Adrenal gland (tissue), 5 donors: Measurements from ENCODE around the gene EDA2R.

ENCODE experiments used
- POLR2A ChIP-seq, 2 donors: fragments of 450-650 bp; IDR thresholded peaks; one replicate each; pipeline ENCODE4 v1.6.1; 2017; ENCODE audit warnings: antibody characterized with exemption in 2 of 2, mild to moderate bottlenecking in 2 of 2, moderate library complexity in 1 of 2
- TF ChIP-seq, protein P1 (sequence below), 6 experiments: fragments of 450-650 bp in 4 of 6; fragments of 200-600 bp in 2 of 6; sonication (generic) in 1 of 6; IDR thresholded peaks; 1 replicate in 5 of 6; 2 replicates in 1 of 6; pipeline versions ENCODE4 v1.5.1 to v1.8.0; 2016 to 2021; ENCODE audit warnings: antibody characterized with exemption in 6 of 6, mild to moderate bottlenecking in 2 of 6, moderate library complexity in 1 of 6
- donor health status: DM: no; HTN: no; CAD: no.

DNA sequence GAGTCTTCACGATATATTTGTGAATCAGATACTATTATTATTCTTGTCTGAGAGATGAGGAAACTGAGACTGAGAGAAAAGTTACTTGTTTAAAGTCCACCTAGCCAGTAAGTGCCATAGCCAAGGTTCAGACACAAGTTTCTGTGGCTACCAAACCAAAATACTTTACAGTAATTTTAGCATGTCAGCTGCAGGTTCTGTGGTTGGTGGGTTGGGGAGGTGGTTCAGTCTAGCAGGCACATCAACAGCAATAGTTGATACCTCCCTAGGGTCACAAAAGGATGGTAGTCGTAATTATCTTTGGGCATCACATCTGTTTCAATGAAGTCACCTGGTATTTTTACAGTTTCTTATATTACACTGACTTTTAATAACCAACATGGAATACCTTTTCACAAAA, 35.6 kb upstream of the EDA2R start:
- TF ChIP-seq, protein P1, sequence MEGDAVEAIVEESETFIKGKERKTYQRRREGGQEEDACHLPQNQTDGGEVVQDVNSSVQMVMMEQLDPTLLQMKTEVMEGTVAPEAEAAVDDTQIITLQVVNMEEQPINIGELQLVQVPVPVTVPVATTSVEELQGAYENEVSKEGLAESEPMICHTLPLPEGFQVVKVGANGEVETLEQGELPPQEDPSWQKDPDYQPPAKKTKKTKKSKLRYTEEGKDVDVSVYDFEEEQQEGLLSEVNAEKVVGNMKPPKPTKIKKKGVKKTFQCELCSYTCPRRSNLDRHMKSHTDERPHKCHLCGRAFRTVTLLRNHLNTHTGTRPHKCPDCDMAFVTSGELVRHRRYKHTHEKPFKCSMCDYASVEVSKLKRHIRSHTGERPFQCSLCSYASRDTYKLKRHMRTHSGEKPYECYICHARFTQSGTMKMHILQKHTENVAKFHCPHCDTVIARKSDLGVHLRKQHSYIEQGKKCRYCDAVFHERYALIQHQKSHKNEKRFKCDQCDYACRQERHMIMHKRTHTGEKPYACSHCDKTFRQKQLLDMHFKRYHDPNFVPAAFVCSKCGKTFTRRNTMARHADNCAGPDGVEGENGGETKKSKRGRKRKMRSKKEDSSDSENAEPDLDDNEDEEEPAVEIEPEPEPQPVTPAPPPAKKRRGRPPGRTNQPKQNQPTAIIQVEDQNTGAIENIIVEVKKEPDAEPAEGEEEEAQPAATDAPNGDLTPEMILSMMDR (IDR thresholded peaks at IDR 0.05), result no peak
- no peak for TF ChIP-seq POLR2A (IDR thresholded peaks at IDR 0.05)
